Measurements from ENCODE around the gene GPC3.
"Not testable (repeated sequence)": the region's sequence is repeated elsewhere in the genome, so short reads cannot be mapped to it uniquely, and the experiment has no call there.

GPC3 gene

DNA sequence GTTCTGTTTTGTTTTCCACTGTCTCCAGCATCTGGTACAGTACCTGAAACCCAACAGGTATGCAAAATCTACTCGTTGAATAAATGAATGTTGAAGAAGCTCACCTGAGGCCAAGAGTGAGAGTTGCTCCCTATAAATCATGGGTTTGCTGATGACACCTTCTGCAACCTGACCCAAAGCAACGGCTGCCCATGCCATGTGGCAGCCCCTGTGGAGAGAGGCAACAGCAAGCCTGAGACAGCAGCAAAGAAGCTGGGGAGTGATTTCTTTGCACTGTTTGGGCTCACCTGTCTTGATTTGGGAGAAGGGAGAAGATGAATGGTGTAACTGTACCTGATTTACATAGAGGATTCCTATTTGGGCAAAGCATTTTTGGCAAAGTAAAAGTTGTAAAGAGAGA is 450.3 kb downstream of the GPC3 start:
- Mint-ChIP-seq H3K27me3 (no peaks in the 10 kb centered on the region), H3K36me3 (no peaks in the 10 kb centered on the region), H3K9me3 (no peaks in the 10 kb centered on the region), H3K4me3 (no peak overlapping the region), H3K4me1 (no peaks in the 10 kb centered on the region), H3K27ac (no peak overlapping the region)
- ATAC-seq = no peak

DNA sequence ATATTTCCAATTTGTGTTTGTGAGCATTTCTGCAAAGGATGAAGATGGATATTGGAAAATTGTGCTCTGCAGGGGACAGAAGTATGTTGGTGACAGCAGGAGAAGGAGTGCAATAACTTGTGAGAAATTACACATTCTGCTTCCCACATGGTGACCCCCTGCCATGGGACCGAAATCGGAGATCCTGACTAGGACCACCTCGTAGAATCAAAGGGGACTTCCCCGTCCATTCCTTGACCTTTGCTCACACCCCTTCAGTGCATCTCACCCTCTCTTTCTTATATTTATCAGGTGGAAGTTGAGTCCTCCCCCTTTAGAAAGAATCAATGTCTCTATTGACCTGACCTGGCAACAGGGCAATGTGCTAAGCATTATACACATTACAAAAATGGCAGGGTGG is 451.2 kb downstream of the GPC3 start:
- H3K27ac Mint-ChIP-seq = no peak overlapping the region
- no peaks in the 10 kb centered on the region for H3K27me3 Mint-ChIP-seq
- no peaks in the 10 kb centered on the region for H3K36me3 Mint-ChIP-seq
- no peaks in the 10 kb centered on the region for H3K4me1 Mint-ChIP-seq
- no peak for ATAC-seq
- H3K9me3 Mint-ChIP-seq = no peaks in the 10 kb centered on the region
- H3K4me3 Mint-ChIP-seq = no peak overlapping the region

DNA sequence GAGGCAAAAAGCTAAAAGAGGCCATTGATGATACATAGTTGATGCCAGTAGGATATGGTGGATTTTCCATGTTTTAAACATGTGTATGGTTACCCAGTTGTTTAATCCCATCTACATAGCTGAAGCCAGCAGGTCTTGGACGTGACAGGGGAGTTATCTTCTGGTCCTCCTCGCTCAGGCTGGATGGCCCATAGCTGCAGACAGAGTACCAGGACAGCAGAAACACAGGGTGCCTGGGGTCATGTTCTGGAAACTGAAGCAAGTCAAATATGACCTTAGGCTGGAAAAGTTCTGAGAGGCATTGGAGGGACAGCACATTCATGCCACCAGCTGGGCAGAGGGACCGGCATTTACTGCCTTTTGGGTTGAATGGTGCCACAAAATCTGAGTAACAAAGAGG is 452.1 kb downstream of the GPC3 start:
- no peak overlapping the region for H3K27ac Mint-ChIP-seq
- H3K27me3 Mint-ChIP-seq = no peaks in the 10 kb centered on the region
- no peak for ATAC-seq
- no peaks in the 10 kb centered on the region for H3K9me3 Mint-ChIP-seq
- H3K36me3 Mint-ChIP-seq = no peaks in the 10 kb centered on the region
- no peaks in the 10 kb centered on the region for H3K4me1 Mint-ChIP-seq
- H3K4me3 Mint-ChIP-seq = no peak overlapping the region

DNA sequence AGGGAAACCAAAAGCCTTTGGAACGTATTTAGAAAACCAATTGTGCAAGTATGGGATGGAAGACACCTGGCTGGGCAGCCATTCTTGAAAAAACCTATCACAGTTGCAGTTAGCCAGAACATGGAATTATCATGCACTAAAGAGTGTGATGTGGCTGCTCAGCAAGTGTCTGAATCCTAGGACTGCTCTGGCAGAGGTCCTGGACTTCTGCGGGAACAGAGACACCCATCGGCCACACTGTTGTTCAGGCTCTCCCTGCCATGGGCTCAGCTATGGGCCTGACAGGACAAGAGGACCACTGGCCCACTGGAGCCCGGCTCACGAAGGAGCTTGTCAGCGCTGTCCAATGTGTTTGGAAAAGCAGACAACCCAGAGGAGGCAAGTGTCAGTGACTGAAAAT is 454.4 kb downstream of the GPC3 start:
- H3K4me1 Mint-ChIP-seq = no peaks in the 10 kb centered on the region

DNA sequence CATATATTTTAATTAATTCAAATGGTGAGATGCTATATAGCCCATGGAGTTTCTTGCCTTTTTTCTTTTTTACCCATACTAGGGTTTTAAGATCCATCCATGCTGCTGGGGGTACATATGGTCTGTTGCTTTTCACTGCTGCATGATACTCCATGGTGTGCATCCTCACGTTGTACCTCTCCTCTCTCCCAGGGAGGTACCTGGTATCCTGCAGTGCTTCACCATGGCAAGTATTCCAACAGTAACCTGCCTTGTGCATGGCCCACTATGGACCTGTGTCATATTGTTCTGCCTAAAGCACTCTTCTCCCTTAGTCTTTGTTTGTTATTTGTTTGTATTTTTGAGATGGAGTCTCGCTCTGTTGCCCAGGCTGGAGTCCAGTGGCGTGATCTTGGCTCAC is 455.8 kb downstream of the GPC3 start:
- Mint-ChIP-seq H3K27ac (no peak overlapping the region), H3K27me3 (no peaks in the 10 kb centered on the region), H3K4me3 (no peak overlapping the region), H3K9me3 (no peaks in the 10 kb centered on the region), H3K36me3 (no peaks in the 10 kb centered on the region), H3K4me1 (no peaks in the 10 kb centered on the region)
- ATAC-seq = no peak

More for the DNA sequence above, 454.4 kb downstream of the GPC3 start:
- H3K9me3 Mint-ChIP-seq = no peaks in the 10 kb centered on the region
- no peak for ATAC-seq
- H3K27ac Mint-ChIP-seq = no peak overlapping the region
- H3K27me3 Mint-ChIP-seq = no peaks in the 10 kb centered on the region
- no peaks in the 10 kb centered on the region for H3K36me3 Mint-ChIP-seq
- H3K4me3 Mint-ChIP-seq = no peak overlapping the region

DNA sequence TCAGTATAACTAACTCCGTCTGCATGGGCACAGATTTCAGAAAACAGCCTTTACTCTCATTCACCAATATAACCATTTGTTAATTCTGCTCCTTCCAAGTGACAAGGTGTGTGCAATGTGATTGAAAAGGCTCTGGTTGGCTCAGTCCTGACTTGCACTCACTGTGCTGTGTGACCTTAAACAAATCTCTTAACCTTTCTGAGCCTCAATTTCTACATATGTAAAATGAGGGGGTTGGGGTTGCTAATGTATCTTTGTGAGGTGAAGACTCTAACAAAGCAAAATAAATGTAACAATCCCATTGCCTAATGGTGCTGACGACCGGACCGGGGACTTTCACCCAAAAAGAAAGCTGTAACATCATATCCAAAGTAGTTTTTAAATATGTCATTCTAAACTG is 457.6 kb downstream of the GPC3 start:
- H3K27ac Mint-ChIP-seq = no peak overlapping the region
- ATAC-seq = no peak

DNA sequence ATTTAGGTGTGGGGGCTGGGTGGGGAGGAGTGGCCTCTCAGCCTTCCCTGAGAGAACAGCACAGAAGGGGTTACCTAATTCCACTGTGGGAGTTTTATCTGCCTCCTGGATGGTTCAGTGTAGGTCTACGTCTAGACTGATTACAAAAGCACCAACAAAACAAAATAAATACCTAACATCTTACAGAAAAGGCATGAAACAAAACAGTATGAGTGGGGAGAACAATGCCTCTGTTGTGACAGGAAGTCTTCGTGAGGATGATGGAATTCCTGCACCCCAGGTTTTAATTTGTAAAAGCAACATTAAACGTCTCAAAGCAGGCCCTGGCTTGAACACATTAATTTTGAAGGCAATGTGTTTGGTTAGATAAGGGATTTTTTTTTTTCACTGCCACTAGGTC is 458.0 kb downstream of the GPC3 start:
- Mint-ChIP-seq H3K36me3 (no peaks in the 10 kb centered on the region), H3K4me3 (no peak overlapping the region), H3K4me1 (no peaks in the 10 kb centered on the region), H3K27ac (no peak overlapping the region), H3K9me3 (no peaks in the 10 kb centered on the region), H3K27me3 (no peaks in the 10 kb centered on the region)
- no peak for ATAC-seq

More for the DNA sequence above, 457.6 kb downstream of the GPC3 start:
- Mint-ChIP-seq H3K4me3 (no peak overlapping the region), H3K27me3 (no peaks in the 10 kb centered on the region), H3K4me1 (no peaks in the 10 kb centered on the region), H3K36me3 (no peaks in the 10 kb centered on the region), H3K9me3 (no peaks in the 10 kb centered on the region)

DNA sequence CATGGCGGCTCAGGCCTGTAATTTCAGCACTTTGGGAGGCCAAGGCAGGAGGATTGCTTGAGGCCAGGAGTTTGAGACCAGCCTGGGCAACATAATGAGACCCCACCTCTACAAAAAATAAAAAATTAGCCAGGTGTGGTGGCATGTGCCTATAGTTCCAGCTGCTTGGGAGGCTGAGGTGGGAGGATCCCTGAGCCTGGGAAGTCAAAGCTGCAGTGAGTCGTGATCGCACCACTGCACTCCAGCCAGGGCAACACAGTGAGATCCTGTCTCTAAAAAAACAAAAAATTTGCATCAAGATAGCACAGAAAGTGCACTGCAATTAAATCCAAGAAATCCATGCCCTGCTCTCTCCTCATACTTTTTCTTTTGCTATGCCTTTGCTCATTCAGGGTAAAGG is 458.6 kb downstream of the GPC3 start:
- H3K27ac Mint-ChIP-seq, H3K27me3 Mint-ChIP-seq, H3K9me3 Mint-ChIP-seq, H3K4me1 Mint-ChIP-seq, ATAC-seq, H3K4me3 Mint-ChIP-seq, H3K36me3 Mint-ChIP-seq: not testable (repeated sequence)

DNA sequence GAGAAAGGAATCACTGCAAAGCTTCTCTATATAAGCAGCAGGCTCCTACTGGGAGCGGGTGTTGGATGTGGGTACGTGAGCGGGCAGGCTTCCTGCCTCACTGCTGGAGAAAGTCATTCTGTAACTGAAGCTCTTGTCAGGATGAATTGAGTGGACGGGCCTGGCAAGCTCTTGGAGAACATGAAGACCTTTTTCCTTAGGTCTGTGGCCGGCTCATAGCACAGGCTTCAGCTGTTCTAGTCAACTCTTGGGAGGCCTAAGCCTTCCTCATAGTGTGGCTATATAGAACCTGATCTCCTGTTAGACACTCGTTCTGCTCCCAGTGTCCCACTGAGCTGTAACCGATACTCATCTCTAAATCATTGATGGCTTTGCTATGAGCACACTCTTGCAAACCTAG is 461.9 kb downstream of the GPC3 start:
- H3K4me1 Mint-ChIP-seq = no peaks in the 10 kb centered on the region
- H3K36me3 Mint-ChIP-seq = no peaks in the 10 kb centered on the region
- H3K4me3 Mint-ChIP-seq = no peak overlapping the region
- H3K27ac Mint-ChIP-seq = no peak overlapping the region
- H3K9me3 Mint-ChIP-seq = no peaks in the 10 kb centered on the region
- H3K27me3 Mint-ChIP-seq = no peaks in the 10 kb centered on the region
- ATAC-seq = no peak

DNA sequence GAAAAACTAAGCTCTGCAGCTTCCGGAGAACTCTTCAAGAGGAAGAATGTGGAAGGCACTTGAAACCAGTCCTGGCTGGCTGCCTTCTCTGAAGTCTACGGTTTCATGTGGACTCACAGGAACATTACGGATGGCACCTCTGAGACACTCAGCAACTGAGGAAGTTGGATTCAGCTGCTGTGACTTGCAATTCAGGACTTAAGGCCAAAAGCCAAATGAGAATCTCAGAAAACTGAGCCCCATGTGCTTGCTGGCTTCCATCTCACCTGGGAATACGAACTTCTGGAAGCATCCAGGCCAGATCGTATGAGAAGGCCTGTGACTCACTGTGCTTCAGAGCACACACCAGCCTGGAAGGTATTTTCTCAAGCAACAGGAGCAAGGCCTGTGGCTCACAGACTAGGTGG is 462.3 kb downstream of the GPC3 start:
- Mint-ChIP-seq H3K4me3 (no peak overlapping the region), H3K36me3 (no peaks in the 10 kb centered on the region), H3K27me3 (no peaks in the 10 kb centered on the region), H3K27ac (no peak overlapping the region), H3K4me1 (no peaks in the 10 kb centered on the region), H3K9me3 (no peaks in the 10 kb centered on the region)
- no peak for ATAC-seq

DNA sequence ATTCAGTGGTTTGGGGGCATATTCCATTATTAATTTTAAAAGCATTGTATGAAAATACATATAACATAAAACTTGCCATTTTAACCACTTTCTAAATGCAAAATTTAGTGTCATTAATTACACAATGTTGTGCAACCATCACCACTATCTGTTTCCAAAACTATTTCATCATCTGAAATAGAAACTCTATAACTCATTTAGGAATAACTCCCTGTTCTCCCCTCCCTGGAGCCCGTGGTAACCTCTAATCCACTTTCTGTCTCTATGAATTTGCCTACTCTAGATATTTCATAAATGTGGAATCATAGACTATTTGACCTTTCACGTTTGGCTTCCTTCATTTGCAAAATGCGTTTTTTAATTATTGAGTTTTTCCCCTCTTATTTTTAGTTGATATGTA is 468.7 kb downstream of the GPC3 start:
- no peaks in the 10 kb centered on the region for H3K27me3 Mint-ChIP-seq
- no peaks in the 10 kb centered on the region for H3K4me1 Mint-ChIP-seq
- H3K4me3 Mint-ChIP-seq = no peak overlapping the region
- no peaks in the 10 kb centered on the region for H3K9me3 Mint-ChIP-seq
- ATAC-seq = no peak
- no peaks in the 10 kb centered on the region for H3K36me3 Mint-ChIP-seq
- H3K27ac Mint-ChIP-seq = no peak overlapping the region

DNA sequence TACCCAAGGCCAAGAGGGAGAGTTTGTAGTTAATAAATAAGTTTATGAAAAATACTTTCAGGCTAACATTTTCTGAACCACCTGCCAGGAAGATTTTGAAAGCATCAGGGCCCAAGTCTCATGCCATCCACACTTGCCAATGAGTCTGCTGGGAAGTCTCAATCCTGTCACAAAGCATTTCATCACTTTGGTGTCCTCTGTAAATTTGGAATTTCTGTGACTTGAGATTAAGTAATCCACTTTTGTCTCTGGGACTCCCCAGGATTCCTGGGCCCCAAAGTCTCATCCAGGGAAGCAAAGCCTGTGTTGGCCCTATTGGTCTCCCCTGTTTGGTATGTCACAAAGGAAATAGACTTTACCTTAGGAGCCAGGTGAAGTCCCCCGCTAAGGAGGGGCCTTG is 470.9 kb downstream of the GPC3 start:
- H3K36me3 Mint-ChIP-seq = no peaks in the 10 kb centered on the region
- no peaks in the 10 kb centered on the region for H3K9me3 Mint-ChIP-seq
- no peak overlapping the region for H3K4me3 Mint-ChIP-seq
- H3K27me3 Mint-ChIP-seq = no peaks in the 10 kb centered on the region
- no peak for ATAC-seq
- no peaks in the 10 kb centered on the region for H3K4me1 Mint-ChIP-seq
- no peak overlapping the region for H3K27ac Mint-ChIP-seq

DNA sequence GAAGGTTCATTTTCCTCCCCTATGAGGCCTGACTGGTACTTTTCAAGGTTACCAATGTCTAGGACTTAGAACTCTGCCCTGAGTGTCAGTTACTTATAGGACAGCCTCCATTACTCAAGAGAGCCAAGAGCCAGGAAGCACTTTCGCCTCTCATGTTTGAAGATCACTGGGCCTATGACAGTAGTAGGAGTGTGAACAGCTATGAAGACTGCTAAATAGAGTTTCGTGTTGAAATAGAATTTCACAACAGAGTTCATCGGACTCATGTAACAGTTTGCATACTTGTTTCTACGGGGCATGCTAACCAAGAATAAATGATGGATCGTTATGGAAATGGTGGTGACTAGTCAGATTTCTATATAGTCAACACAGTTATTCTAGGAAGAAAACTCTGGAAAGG is 472.3 kb downstream of the GPC3 start:
- ATAC-seq = no peak

DNA sequence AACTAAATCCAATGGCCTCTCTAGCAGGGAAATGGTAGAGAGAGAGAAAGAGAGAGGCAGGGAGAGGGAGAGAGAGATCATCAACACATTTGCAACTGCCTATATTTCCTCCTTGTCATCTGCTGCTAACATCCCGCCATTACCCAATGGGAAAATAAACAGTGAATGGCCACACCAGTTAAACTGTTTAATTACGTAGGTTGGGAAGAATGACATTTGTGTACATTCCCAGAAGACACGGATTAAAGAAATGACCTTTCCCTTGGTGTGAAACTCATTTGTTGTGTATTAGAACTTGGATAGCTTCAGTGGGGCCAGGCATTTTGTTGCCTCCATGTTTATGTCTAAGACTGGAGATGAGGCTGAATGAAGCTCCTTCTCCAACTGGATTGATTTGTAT is 474.4 kb downstream of the GPC3 start:
- H3K27me3 Mint-ChIP-seq = no peaks in the 10 kb centered on the region
- H3K27ac Mint-ChIP-seq = no peak overlapping the region
- no peaks in the 10 kb centered on the region for H3K4me1 Mint-ChIP-seq
- H3K9me3 Mint-ChIP-seq = no peaks in the 10 kb centered on the region
- no peak overlapping the region for H3K4me3 Mint-ChIP-seq
- no peaks in the 10 kb centered on the region for H3K36me3 Mint-ChIP-seq
- no peak for ATAC-seq

More for the DNA sequence above, 472.3 kb downstream of the GPC3 start:
- no peaks in the 10 kb centered on the region for H3K27me3 Mint-ChIP-seq
- no peak overlapping the region for H3K27ac Mint-ChIP-seq
- H3K9me3 Mint-ChIP-seq = no peaks in the 10 kb centered on the region
- H3K4me1 Mint-ChIP-seq = no peaks in the 10 kb centered on the region
- H3K4me3 Mint-ChIP-seq = no peak overlapping the region
- no peaks in the 10 kb centered on the region for H3K36me3 Mint-ChIP-seq

DNA sequence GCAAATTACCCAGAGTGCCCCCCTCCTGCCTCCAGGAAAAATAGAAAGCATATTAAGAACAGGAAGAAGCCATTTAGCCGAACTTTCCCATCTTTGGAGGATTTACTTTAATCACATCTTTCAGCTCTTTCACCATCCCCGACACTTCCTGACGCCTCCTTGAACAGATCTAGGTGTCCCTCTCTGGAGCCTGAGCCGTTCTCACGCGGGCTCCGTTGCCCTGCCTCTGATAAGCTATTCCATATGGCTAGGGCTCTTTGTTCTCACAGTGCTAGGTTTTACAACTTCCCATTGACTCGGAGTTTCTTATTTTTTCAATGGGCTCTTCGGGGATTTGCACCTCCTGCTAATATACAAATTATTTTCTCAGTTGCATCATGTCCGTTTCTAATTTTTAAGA is 488.0 kb downstream of the GPC3 start:
- H3K4me1 Mint-ChIP-seq = no peaks in the 10 kb centered on the region
- peaks cover 2% of the 10 kb centered on the region for H3K9me3 Mint-ChIP-seq
- no peak overlapping the region for H3K4me3 Mint-ChIP-seq
- no peak for ATAC-seq
- no peaks in the 10 kb centered on the region for H3K27me3 Mint-ChIP-seq
- H3K36me3 Mint-ChIP-seq = no peaks in the 10 kb centered on the region
- H3K27ac Mint-ChIP-seq = no peak overlapping the region

DNA sequence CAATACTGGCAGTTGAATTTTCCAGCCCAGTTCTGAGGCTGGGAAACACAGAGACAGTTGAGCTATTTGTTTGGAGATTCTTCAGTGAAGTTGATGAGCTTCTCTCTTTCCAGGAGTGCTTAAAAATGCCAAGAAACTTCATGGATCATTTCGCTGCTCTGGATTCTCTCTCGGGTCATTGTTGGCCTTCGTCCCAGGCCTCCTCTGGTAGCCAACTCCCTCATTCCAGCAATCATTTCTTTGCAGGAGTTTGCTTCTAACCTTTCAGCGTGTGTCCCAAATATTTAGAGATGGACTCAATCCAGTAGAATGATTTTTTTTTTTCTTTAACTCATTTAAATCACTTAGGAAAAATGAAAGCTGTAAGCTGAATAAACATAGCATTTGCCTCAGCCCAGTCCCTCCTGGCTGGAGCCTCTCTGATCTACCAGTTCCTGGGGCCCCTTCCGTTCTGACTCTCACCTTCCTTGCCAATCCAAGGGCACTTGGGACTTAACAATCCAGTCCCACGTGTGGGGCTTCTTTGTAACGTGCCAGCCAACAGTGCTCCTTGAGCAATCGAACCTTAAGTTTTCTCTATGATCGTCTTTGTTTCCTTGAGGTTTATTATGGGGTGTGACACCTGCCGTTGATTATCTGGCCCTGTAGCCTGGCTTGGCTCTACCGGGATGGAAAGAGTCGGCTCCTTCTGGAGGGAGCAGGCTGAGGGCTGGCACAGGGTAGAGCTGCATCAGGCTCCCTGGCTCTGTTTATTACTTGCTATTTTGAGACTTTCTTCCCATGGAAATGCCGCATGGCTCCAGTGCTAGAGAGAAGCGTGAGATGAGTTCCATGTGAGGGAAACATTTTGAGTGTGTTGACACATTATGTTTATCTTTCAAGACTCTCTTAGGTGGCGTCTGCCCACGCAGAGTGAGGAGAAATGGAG is 489.7 kb downstream of the GPC3 start:
- Mint-ChIP-seq H3K36me3 (no peaks in the 10 kb centered on the region), H3K27ac (no peak overlapping the region), H3K4me3 (no peak overlapping the region), H3K4me1 (no peaks in the 10 kb centered on the region), H3K9me3 (peaks cover 2% of the 10 kb centered on the region), H3K27me3 (no peaks in the 10 kb centered on the region)
- no peak for ATAC-seq
